GM19351 (cell line): ENCODE measurements around the gene RTF1.

Source experiments
- ATAC-seq: cut with Tn5 transposase; IDR thresholded peaks from one replicate; pipeline ENCODE4 v1.9.1; 2021; ENCODE audit warnings: mild to moderate bottlenecking, moderate library complexity; ENCODE audit not compliant: unreplicated experiment

The RTF1 gene

DNA sequence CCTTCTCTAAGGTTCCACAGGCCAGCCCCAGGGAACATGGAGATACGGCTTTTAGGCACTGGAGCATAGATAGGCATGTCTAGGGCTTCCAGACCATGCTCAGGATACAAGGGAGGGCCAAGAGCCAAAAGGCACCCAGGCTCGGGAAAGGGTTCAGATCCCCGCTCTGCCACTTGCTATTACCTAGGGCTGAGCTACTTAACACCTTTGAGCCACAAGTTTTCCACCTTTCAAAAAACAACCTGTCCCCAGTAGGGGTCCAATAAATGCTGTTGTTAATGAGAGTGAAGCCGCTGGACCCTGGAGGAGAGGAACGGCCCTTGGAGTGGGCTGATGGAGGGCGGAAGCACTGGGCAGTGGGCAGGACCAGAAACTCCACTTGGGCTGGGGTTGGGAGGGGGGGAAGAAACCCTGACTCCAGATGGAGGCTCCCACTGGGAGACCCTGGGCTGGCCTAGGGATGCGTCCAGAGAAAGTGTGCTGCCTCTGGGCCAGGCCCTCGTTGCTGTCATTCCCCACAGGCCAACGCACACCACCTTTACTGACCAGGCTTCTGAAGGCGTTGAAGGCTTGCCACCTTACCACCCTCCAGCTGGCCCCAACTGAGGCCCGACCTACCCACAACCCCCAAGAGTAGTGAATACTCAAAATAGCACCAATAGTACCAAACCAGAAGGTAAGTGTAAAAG is 68.2 kb downstream of the RTF1 start:
- no peak for ATAC-seq

DNA sequence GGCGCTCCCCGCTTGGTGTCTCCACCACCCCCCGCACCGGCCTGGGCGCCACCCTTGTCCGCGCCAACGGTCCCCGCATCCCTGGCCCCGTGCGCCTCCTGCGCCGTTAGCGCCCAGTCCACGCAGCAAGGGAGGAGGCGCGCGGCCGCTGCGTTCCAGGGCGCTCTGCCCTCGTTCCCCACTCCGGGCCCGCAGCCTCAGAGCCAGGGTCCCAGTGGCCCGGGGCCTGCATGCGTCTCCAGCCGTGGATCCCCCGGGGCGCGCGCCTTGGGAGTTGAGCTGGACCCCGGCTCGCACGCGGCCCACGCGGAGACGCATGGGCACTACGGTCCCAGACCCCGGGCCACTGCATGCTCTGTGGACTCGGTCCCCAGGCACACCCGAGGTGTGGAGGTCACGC is 69.4 kb downstream of the RTF1 start:
- ATAC-seq, result no peak

DNA sequence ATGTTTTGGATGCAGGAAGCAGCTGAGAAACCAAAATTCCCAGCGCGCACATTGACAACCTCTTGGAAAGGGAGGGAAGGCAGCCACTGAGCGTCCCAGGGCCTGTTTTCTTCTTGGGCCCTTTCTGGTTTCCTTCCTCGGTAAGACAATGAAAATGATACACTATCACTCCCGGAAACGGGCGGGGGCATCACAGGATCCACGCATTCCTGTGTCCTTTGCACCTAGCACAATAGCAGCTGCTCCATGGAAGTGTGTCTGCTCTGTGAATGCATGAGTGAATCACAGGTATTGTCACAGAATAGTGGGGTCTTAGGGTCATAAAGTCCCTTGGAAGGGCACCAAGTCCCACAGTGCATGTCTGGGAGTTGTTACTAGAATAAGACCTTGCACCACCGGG is 70.5 kb downstream of the RTF1 start:
- ATAC-seq, result no peak

DNA sequence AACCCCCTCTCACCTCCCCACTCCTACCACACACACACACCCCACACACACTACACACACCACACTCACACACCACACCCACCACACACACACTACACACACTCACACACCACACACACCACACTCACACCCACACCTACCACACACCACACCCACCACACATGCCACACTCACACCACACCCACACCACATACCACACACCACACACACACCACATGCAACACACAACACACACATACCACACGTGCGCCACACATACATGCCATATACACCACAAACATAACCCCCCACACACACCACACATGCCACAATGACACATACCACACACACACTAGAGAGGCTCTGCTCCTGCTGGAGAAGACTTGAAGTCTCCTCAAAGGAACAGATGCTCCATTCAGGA is 70.9 kb downstream of the RTF1 start:
- ATAC-seq, result no peak

DNA sequence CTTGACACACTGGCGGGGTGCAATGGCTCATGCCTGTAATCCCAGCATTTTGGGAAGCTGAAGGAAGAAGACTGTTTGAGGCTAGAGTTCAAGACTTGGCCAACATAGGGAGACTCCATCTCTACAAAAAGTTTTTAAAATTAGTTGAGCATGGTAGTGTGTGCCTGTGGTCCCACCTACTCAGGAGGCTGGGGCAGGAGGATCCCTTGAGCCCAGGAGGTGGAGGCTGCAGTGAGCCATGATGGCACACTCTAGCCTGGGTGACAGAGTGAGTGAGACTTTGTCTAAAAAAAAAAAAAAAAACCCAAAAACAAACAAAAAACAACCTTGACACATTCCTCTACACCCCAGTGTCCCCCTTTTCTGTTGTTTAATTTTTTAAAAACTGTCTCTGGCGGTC is 72.7 kb downstream of the RTF1 start:
- no peak for ATAC-seq

DNA sequence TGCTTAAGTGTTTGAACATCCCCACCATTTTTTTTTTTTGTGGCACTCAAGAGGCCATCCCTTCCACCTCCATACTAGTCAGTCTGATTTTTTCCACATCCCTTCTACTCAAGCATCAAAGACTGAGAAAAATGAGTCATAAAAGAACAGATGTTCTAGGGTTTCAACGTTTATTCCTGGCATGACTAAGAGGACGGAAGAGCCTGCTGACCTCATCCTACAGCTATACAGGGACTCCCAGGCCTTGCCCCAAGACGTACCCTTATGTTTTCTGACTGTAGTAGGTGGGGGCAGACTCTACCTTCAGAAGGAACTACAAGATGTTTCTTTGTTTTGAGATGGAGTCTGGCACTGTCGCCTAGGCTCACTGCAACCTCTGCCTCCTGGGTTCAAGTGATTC is 73.5 kb downstream of the RTF1 start:
- ATAC-seq, result peak; percentile 46

DNA sequence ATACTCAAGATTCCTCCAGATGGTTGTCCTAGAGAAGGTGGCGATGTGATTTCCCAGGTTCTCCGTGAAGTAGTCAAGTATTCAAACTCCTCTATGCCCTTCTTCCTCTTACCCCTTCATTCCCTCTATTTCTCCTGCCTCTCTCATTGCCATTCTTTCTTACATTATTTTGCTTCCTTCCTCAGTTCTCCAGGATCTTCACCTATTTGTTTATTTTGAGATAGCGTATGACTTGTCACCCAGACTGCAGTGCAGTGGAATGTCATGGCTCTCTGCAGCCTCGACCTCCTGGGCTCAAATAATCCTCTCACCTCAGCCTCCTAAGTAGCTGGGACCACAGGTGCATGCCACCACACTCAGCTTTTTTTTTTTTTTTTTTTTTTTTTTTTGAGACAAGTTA is 75.0 kb downstream of the RTF1 start:
- no peak for ATAC-seq

DNA sequence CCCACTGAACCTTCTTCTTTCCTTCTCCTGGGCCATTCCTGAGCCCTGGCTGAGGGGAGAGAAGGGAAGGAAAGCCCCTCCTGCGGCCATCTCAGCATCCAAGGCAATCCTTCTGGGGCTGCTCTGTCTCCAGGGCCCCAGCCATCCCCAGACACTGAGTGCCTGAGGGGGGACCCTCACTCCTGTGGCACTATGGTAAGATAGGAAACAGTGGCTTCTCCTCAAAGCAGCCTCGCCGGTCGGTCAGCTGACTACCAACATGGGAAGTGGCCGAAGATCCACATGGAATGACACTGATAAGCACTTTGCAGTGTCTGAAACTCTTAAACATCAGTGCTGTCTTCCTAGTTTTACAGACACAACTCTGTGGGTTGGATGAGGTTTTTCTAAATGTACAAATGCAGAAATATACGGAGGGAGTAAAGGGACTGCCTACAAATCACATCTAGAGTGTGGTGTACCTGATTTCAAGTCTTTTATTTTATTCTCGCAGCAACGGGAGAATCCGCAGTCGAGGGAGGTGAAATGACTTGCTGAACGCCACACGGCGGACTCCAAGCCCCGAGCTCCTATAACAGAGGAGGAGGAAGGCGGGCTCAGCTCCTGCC is 75.8 kb downstream of the RTF1 start:
- ATAC-seq, result no peak

DNA sequence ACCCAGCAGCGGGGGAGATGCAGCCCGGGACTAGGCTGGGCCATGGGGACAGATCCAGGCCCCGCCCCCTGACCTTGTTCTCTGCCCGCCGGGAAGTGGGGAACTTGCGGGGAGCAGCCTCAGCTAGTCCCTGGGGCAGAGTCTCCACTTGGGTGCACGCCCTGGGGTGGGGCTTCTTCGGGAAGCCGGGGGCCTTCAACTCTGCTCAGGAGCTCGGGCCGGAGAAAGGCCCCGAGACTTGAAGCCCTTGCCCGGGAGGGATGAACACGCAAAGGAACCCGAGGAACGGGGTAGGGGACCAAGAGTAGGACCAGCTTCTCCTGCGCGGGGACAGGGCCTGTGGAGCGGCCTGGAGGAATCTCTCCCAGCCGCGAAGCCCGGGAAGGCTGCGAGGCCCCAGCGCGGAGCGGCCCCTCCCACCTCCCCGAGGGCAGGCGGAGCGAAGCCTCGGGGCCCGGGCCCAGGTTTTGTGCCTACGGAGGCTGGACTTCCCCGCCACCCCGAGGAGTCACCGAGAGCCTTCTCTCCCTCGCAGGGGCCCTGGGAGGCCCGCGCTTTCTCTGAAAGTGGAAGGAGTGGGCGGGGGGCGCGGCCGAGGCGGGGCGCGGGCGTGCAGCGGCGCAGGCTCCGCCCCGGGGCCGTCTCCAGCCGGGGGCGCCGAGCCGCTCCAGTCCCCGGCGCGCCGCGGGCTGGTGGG is 76.5 kb downstream of the RTF1 start, which contains the start of gene ITPKA:
Gene ITPKA (plus strand): TSS at position 670 of the 697 bp plus-strand sequence. CDS start 54 bp downstream, outside the sequence.
- peak; percentile 74 for ATAC-seq

DNA sequence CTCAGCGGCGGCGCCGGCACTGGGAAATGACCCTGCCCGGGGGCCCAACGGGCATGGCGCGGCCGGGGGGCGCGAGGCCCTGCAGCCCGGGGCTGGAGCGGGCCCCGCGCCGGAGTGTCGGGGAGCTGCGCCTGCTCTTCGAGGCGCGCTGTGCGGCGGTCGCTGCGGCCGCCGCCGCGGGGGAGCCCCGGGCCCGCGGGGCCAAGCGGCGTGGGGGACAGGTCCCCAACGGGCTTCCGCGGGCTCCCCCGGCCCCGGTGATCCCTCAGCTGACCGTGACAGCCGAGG is 77.0 kb downstream of the RTF1 start:
- ATAC-seq, result peak; percentile 22

DNA sequence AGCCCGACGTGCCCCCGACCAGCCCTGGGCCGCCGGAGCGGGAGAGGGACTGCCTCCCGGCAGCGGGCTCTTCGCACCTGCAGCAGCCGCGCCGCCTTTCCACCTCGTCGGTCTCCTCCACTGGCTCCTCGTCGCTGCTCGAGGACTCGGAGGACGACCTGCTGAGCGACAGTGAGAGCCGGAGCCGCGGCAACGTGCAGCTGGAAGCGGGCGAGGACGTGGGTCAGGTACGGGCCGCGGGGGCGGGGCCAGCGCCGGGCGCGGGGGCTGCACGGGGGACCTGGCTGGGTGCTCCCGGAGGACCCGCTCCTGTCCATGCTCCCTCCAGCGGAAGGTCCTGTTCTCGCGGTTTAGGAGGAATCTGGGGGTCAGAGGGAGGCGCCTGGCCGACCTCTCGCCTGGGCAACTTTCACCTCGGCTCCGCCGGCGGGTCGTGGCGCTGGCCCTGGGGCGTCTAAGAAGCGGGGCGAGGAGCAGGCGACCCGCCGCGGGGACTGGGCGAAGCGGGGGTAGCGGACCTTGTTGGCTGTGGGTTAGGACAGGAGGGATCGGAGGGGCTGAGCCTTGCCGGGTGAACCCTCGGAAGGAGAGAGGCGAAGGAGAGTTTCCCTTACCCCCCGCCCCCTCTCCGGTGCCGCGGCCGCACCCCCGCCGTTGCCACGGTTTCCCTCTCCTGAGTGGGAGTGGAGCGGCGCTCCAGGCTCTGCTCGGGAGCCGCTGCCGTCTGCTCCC is 77.5 kb downstream of the RTF1 start:
- ATAC-seq, result peak; percentile 13

DNA sequence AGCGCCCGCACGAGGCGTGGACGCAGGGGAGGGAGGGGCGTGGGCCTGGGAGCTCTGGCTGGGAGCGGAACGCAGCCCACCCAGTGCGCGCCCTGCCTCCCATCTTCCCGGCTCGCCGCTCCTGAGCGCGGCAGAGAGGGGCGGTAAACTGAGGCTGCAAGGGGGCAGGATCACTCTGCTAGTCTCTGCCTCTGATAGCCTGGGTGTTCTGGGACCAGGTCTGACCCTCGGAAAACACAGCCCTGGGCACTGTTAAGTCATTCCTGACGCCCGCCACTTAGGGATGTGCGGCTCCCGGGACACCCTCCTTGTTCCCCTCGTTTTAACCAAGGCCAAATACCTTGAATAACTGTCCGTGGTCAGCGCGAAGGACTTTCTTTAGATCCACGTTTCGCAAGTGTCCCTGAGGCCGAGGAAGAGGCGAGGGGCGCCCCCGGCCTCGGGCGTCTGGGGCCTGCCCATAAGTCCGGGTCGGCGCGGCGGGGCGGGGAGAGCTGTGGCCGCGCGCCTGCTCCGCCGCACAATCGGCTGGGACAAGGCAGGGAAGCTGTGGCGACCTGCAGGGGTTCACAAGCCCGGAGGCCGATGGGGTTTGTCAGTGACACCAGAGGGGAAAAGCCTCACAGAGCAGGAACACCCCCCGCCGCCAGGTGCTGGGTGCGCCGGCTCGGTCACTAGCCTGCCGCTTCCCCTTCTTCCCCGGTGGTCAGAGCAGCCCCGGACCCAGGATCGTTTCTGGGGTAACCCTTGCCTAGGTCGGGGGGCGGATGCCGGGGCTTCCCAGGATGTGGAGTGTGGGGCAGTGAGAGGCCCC is 78.2 kb downstream of the RTF1 start:
- ATAC-seq, result no peak

DNA sequence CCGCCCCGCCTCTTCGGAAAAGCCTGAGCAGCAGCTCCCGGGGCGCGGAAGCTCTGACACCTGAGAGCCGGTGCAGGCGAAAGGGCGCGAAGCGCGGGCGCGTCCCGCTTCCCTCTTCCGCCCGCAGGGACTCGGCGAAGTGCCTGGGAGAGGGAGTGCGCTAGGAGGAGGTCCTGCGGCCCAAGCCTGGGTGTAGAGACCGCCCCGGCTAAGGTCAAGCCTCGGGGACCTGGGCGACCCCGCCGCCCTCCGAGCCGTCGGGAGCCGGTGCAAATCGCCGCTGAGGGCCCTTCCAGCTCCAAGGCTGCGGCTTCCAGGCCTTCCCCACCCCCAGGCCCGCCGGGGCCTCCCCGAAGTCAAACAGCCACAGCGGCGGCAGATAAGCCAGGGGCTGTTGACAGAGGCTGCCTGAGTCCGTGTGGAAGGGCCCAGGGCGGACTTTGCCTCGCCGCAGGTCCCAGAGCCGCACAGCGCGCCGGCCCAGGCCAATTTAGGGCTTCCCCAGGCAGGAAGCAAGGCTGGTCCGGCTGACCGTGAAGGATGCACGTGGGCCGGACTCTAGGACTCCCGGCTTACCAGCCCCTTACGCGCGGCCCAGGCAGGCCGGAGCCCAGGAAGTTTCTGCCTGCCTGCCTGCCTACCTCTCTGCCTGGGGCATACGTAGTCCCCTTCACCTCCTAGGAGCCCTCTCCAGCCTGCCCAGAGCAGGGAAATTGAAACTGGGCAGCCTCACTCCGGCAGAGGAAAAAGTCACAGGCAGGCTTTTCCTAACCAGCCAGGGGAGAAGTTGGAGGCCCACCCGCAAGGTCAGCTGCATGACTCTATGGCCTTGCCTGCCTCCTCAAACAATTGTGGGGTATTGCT is 79.1 kb downstream of the RTF1 start:
- ATAC-seq, result no peak

DNA sequence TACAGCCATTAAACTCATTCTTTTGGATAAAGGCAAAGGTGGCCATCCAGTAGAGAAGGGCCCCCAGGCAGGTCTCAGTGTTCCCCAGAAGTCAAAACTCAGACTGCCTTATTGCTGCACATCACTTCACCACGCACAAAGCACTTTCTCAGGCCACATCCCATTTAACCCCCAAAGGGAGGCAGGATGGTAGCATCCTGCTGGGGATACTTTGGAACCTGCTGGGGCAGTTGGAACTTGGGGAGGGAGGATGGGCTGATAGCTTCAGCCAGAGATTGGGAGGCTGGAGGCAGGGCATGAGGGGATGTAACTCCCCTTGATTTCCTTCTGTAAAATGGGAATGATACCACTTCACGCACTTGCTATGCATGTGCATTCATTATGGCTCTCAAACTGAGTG is 81.8 kb downstream of the RTF1 start:
- ATAC-seq, result no peak

DNA sequence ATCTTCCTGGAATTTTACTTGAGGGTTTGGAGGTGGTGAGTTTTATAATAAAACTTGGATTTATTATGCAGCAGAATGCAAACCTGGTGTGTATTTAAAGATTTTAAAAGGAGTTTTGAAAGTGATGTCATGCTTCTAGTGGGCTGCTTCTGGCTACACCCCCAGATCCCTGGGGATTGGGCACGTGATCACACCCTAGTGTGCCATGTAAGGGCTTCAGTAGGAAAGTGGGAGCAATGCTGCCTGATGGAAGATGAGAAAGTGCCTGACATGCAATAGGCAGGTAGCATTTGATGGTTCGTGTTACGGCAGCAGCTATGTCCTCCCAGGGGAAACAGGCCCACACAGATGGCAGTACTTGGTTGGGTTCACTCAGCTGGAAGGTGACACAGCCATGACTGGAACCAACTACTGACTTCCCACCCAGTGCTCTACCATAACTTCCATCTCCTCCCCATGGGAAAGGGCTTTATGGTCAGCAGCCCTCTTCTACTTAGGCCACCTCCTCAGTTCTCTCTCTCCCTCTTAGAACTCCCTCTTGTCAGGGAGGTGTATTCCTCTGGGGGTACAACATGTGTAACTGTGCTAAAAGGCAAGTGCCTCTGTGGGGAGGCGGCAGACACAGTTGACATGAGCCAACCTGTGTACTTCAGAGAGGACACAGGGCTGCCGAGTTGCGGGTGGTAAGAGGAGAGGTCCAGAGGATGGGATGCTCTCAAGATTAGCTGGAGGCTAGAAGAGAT is 82.4 kb downstream of the RTF1 start:
- ATAC-seq, result no peak

DNA sequence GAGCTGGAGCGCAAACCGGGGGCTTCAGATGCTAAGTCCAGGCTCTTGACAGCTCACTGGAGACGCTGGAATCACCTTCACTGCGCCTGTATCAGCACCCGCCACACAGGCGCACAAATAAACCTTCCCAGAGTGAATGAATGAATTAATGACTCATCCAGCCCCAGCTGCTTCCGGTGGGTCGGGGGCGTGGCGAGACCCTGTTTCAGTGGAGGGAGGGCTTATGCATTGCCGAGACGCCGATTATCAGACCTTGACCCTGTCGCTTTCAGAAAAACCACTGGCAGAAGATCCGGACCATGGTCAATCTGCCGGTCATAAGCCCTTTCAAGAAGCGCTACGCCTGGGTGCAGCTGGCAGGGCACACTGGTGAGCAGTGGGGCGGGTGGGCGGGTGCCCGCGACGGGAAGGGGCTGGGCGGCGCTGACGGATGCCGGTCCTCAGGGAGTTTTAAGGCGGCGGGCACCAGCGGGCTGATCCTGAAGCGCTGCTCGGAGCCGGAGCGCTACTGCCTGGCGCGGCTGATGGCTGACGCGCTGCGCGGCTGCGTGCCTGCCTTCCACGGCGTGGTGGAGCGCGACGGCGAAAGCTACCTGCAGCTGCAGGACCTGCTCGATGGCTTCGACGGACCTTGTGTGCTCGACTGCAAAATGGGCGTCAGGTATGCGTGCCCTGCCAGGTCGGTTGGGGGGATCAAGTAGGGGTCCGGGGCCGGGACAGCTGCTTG is 84.5 kb downstream of the RTF1 start:
- ATAC-seq, result no peak

DNA sequence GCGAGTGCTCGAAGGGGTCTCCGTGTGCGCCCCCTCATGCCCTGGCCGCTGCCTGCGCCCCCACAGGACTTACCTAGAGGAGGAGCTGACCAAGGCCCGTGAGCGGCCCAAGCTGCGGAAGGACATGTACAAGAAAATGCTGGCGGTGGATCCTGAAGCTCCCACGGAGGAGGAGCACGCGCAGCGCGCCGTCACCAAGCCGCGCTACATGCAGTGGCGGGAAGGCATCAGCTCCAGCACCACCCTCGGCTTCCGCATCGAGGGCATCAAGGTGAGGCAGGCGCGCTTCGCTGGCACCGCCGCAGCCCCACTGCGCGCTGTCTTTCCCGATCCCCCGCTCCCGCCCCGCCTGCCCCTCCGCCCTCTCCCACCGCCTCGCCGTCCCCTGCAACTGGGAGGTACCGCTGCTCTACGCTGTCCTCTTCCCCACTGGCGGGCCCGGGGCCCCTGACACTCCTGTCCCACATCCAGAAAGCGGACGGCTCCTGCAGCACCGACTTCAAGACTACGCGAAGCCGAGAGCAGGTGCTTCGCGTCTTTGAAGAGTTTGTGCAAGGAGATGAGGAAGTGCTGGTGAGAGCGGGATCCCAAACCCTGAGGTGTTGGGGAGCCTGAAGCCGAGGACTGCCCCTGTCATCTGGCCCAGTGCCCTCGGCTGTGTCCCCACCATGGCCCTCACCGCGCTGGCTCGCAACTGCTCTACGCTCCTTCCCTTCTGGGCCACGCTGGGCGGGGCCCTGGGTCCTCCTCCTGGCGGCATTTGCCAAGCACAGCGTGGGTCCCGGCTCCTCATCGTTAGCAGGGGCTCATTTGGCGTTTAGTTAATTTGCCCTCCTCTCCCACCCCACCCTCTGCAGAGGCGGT is 85.3 kb downstream of the RTF1 start:
- no peak for ATAC-seq
